H9 (cell line): ENCODE results near the gene WLS. TPM values are rescaled to one million over a fixed set of nuclear protein-coding genes. Genes with fewer than 3 reads are reported as not detected.

ENCODE experiments used
- DNase-seq: peaks from one replicate; pipeline ENCODE4 v3.0.0-alpha.2; 2017
- H2AFZ ChIP-seq: one replicate; pipeline ENCODE4 v1.6.1; 2013; ENCODE audit warnings: mild to moderate bottlenecking, low read length, control low read depth, moderate library complexity
- H2AK5ac ChIP-seq: 2 replicates; pipeline ENCODE4 v1.6.1; 2013; ENCODE audit warnings: low read length, control low read depth, mixed read lengths; ENCODE audit not compliant: insufficient read length
- H2BK120ac ChIP-seq: one replicate; pipeline ENCODE4 v1.6.1; 2013; ENCODE audit warnings: low read depth, mild to moderate bottlenecking, low read length, control low read depth, inconsistent platforms; ENCODE audit not compliant: poor library complexity, severe bottlenecking
- H2BK12ac ChIP-seq: 2 replicates; pipeline ENCODE4 v1.6.1; 2013; ENCODE audit warnings: low read length, control low read depth, mixed read lengths, low read depth; ENCODE audit not compliant: insufficient read length
- H2BK15ac ChIP-seq: 2 replicates; pipeline ENCODE4 v1.6.1; 2013; ENCODE audit warnings: low read depth, low read length, control low read depth
- H2BK20ac ChIP-seq: one replicate; pipeline ENCODE4 v1.6.1; 2013; ENCODE audit warnings: low read depth, mild to moderate bottlenecking, low read length, control low read depth, inconsistent platforms; ENCODE audit not compliant: poor library complexity, severe bottlenecking
- H2BK5ac ChIP-seq: 2 replicates; pipeline ENCODE4 v1.6.1; 2013; ENCODE audit warnings: low read length, control low read depth, mixed read lengths; ENCODE audit not compliant: insufficient read length
- H3K14ac ChIP-seq: 2 replicates; pipeline ENCODE4 v1.6.1; 2013; ENCODE audit warnings: low read length, control low read depth; ENCODE audit not compliant: insufficient read depth
- H3K18ac ChIP-seq: 2 replicates; pipeline ENCODE4 v1.6.1; 2013; ENCODE audit warnings: low read depth, mild to moderate bottlenecking, mixed read lengths, low read length, control low read depth; ENCODE audit not compliant: insufficient read length
- H3K23ac ChIP-seq: 2 replicates; pipeline ENCODE4 v1.6.1; 2013; ENCODE audit warnings: low read length, control low read depth, mixed read lengths, low read depth; ENCODE audit not compliant: insufficient read length
- H3K23me2 ChIP-seq: 2 replicates; pipeline ENCODE4 v1.6.1; 2013; ENCODE audit warnings: low read depth, mild to moderate bottlenecking, mixed read lengths, low read length, control low read depth; ENCODE audit not compliant: insufficient read length, poor library complexity, severe bottlenecking
- H3K27ac ChIP-seq: 2 replicates; pipeline ENCODE4 v1.5.1; 2013; ENCODE audit warnings: low read length, control low read depth, mixed read lengths, low read depth; ENCODE audit not compliant: insufficient read length
- H3K27me3 ChIP-seq: 2 replicates; pipeline ENCODE4 v1.6.1; 2013; ENCODE audit warnings: low read length, control low read depth, inconsistent platforms; ENCODE audit not compliant: insufficient read depth
- H3K4ac ChIP-seq: 2 replicates; pipeline ENCODE4 v1.6.1; 2013; ENCODE audit warnings: low read depth, mild to moderate bottlenecking, control low read depth, inconsistent platforms, low read length, moderate library complexity
- H3K4me1 ChIP-seq: 2 replicates; pipeline ENCODE4 v1.6.1; 2013; ENCODE audit warnings: low read length, control low read depth, inconsistent platforms; ENCODE audit not compliant: insufficient read depth
- H3K4me2 ChIP-seq: 2 replicates; pipeline ENCODE4 v1.6.1; 2013; ENCODE audit warnings: low read length, control low read depth, mixed read lengths; ENCODE audit not compliant: insufficient read length, insufficient read depth
- H3K56ac ChIP-seq: 2 replicates; pipeline ENCODE4 v1.6.1; 2013; ENCODE audit warnings: low read depth, mild to moderate bottlenecking, mixed read lengths, low read length, control low read depth; ENCODE audit not compliant: insufficient read length
- H3K79me1 ChIP-seq: 2 replicates; pipeline ENCODE4 v1.6.1; 2013; ENCODE audit warnings: low read depth, mild to moderate bottlenecking, moderate library complexity, low read length, control low read depth, inconsistent platforms; ENCODE audit not compliant: insufficient read depth, poor library complexity, severe bottlenecking
- H3K79me2 ChIP-seq: 2 replicates; pipeline ENCODE4 v1.6.1; 2013; ENCODE audit warnings: low read length, control low read depth, inconsistent platforms; ENCODE audit not compliant: insufficient read depth
- H3K9ac ChIP-seq: 2 replicates; pipeline ENCODE4 v1.6.1; 2013; ENCODE audit warnings: low read length, control low read depth, mixed read lengths; ENCODE audit not compliant: insufficient read length; ENCODE audit errors: extremely low read depth
- H3K9me3 ChIP-seq: one replicate; pipeline ENCODE4 v1.6.1; 2013; ENCODE audit warnings: low read depth, low read length, inconsistent platforms; ENCODE audit not compliant: control insufficient read depth
- H3T11ph ChIP-seq: one replicate; pipeline ENCODE4 v1.6.1; 2013; ENCODE audit warnings: mild to moderate bottlenecking, low read length, control low read depth, inconsistent platforms
- H4K20me1 ChIP-seq: one replicate; pipeline ENCODE4 v1.6.1; 2013; ENCODE audit not compliant: control insufficient read depth, insufficient read length, insufficient read depth
- H4K5ac ChIP-seq: 2 replicates; pipeline ENCODE4 v1.6.1; 2013; ENCODE audit warnings: low read depth, mild to moderate bottlenecking, mixed read lengths, low read length, control low read depth; ENCODE audit not compliant: insufficient read length
- H4K8ac ChIP-seq: replicated peaks from 2 replicates; pipeline ENCODE4 v1.6.1; 2013; ENCODE audit warnings: low read length, control low read depth, mixed read lengths, low read depth; ENCODE audit not compliant: insufficient read length
- H4K91ac ChIP-seq: 2 replicates; pipeline ENCODE4 v1.6.1; 2013; ENCODE audit warnings: low read depth, mild to moderate bottlenecking, moderate library complexity, mixed read lengths, low read length, control low read depth; ENCODE audit not compliant: insufficient read length
- H3K27ac Mint-ChIP-seq, 3 experiments: 2 replicates in 2 of 3; 3 replicates in 1 of 3; pipeline ENCODE4 v1.8.0; 2020 to 2021; ENCODE audit warnings: mixed read lengths in 3 of 3, mild to moderate bottlenecking in 1 of 3, moderate library complexity in 1 of 3
- H3K27me3 Mint-ChIP-seq: 2 replicates; pipeline ENCODE4 v1.8.0; 2021; ENCODE audit warnings: low read depth, mild to moderate bottlenecking, moderate library complexity, mixed read lengths
- H3K36me3 Mint-ChIP-seq, 3 experiments: 2 replicates in 2 of 3; 3 replicates in 1 of 3; pipeline ENCODE4 v1.8.0; 2020 to 2021; ENCODE audit warnings: low read depth in 3 of 3, mixed read lengths in 3 of 3; ENCODE audit not compliant: insufficient read depth in 1 of 3
- H3K4me1 Mint-ChIP-seq, 2 experiments: 2 replicates each; pipeline ENCODE4 v1.8.0; 2020; ENCODE audit warnings: mixed read lengths in 2 of 2
- H3K4me3 Mint-ChIP-seq, 2 experiments: 2 replicates in 1 of 2; 3 replicates in 1 of 2; pipeline ENCODE4 v1.8.0; 2020 to 2021; ENCODE audit warnings: mild to moderate bottlenecking in 2 of 2, mixed read lengths in 2 of 2, moderate library complexity in 1 of 2
- H3K9me3 Mint-ChIP-seq, 2 experiments: 2 replicates in 1 of 2; 3 replicates in 1 of 2; pipeline ENCODE4 v1.8.0; 2020; ENCODE audit warnings: mild to moderate bottlenecking in 2 of 2, mixed read lengths in 2 of 2, moderate library complexity in 1 of 2
- WGBS: extraction: QIAGEN DNeasy Blood & Tissue Kit; methylation state at CpG from one replicate; pipeline ENCODE4 v1.1.7; 2013; ENCODE audit warnings: missing lambda C conversion rate, low lambda C conversion rate, mixed read lengths; ENCODE audit not compliant: insufficient read length; ENCODE audit errors: extremely low coverage; 5-methylcytosine and 5-hydroxymethylcytosine counted together
- total RNA-seq: library from RNA; stranded (reverse); gene quantifications from 2 replicates; pipeline ENCODE4 v1.2.1, GENCODE V29; 2021
- TF ChIP-seq, protein P1 (sequence below): fragments of 200-600 bp; sonication (generic); conservative IDR thresholded peaks from 3 replicates; pipeline ENCODE4 v1.8.0; 2021; ENCODE audit warnings: antibody characterized with exemption, mild to moderate bottlenecking

Gene WLS
- total RNA-seq, 1 experiment from 2014 or later = 0.94 TPM

GRCh38 chr1:68085752-68086151, 146.6 kb downstream of the WLS start:
- H3K56ac ChIP-seq = no peak overlapping the region
- H4K20me1 ChIP-seq = no peaks in the 10 kb centered on the region
- no peak overlapping the region for H3K27ac ChIP-seq
- H3T11ph ChIP-seq = no peak overlapping the region
- no peak overlapping the region for H2BK120ac ChIP-seq
- no peak overlapping the region for H2AFZ ChIP-seq
- H2BK20ac ChIP-seq = no peak overlapping the region
- Mint-ChIP-seq H3K27ac (no peak overlapping the region), H3K36me3 (no peaks in the 10 kb centered on the region), H3K9me3 (no peaks in the 10 kb centered on the region), H3K27me3 (peaks cover 5% of the 10 kb centered on the region; the same call in 1 of the 2 replicates), H3K4me1 (peaks cover 3% of the 10 kb centered on the region in 2 experiments), H3K4me3 (no peak overlapping the region)
- H3K79me2 ChIP-seq = no peaks in the 10 kb centered on the region
- no CpG with 5 or more reads among the region's 1 CpG for WGBS
- H4K91ac ChIP-seq = no peak overlapping the region
- no peak overlapping the region for H2BK15ac ChIP-seq
- TF ChIP-seq, protein P1, sequence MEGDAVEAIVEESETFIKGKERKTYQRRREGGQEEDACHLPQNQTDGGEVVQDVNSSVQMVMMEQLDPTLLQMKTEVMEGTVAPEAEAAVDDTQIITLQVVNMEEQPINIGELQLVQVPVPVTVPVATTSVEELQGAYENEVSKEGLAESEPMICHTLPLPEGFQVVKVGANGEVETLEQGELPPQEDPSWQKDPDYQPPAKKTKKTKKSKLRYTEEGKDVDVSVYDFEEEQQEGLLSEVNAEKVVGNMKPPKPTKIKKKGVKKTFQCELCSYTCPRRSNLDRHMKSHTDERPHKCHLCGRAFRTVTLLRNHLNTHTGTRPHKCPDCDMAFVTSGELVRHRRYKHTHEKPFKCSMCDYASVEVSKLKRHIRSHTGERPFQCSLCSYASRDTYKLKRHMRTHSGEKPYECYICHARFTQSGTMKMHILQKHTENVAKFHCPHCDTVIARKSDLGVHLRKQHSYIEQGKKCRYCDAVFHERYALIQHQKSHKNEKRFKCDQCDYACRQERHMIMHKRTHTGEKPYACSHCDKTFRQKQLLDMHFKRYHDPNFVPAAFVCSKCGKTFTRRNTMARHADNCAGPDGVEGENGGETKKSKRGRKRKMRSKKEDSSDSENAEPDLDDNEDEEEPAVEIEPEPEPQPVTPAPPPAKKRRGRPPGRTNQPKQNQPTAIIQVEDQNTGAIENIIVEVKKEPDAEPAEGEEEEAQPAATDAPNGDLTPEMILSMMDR = no peak
- H3K27me3 ChIP-seq = no peaks in the 10 kb centered on the region
- no peaks in the 10 kb centered on the region for H3K79me1 ChIP-seq
- no peaks in the 10 kb centered on the region for H3K23me2 ChIP-seq
- H3K9me3 ChIP-seq = no peaks in the 10 kb centered on the region
- H3K4me2 ChIP-seq = no peak overlapping the region
- H3K23ac ChIP-seq = no peak overlapping the region
- no peak overlapping the region for H2BK12ac ChIP-seq
- no peak overlapping the region for H4K5ac ChIP-seq
- no peak overlapping the region for H3K14ac ChIP-seq
- no peak overlapping the region for H3K4ac ChIP-seq
- H3K9ac ChIP-seq = no peak overlapping the region
- H3K18ac ChIP-seq = no peak overlapping the region
- no peak for DNase-seq
- H3K4me1 ChIP-seq = no peaks in the 10 kb centered on the region
- no peak overlapping the region for H4K8ac ChIP-seq
- no peak overlapping the region for H2BK5ac ChIP-seq
- no peak overlapping the region for H2AK5ac ChIP-seq
